ENCODE measurements around the gene TMIGD2.

The TMIGD2 gene

GRCh38 chr19:4345342-4346019 lies 43.3 kb upstream of the TMIGD2 start:
- Mint-ChIP-seq H3K27me3 (ENCODE audit: low read depth) (no peaks in the 10 kb centered on the region), H3K36me3 (ENCODE audit: low read depth) (peaks cover 13% of the 10 kb centered on the region), H3K9me3 (no peaks in the 10 kb centered on the region), H3K4me1 (no peaks in the 10 kb centered on the region), H3K27ac (no peak overlapping the region), H3K4me3 (peak overlapping the region; percentile 69 to 82 (median 78))
- TF ChIP-seq, protein P1, sequence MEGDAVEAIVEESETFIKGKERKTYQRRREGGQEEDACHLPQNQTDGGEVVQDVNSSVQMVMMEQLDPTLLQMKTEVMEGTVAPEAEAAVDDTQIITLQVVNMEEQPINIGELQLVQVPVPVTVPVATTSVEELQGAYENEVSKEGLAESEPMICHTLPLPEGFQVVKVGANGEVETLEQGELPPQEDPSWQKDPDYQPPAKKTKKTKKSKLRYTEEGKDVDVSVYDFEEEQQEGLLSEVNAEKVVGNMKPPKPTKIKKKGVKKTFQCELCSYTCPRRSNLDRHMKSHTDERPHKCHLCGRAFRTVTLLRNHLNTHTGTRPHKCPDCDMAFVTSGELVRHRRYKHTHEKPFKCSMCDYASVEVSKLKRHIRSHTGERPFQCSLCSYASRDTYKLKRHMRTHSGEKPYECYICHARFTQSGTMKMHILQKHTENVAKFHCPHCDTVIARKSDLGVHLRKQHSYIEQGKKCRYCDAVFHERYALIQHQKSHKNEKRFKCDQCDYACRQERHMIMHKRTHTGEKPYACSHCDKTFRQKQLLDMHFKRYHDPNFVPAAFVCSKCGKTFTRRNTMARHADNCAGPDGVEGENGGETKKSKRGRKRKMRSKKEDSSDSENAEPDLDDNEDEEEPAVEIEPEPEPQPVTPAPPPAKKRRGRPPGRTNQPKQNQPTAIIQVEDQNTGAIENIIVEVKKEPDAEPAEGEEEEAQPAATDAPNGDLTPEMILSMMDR (IDR thresholded peaks at IDR 0.05; ENCODE audit: unreplicated experiment in 3 of 3): no peak

GRCh38 chr19:4343370-4344307 lies 41.5 kb upstream of the TMIGD2 start, which contains the start of gene MPND:
TSS of gene MPND (plus strand) at chr19:4343562. CDS start at chr19:4343594, 32 bp downstream.
- Mint-ChIP-seq H3K27me3 (ENCODE audit: low read depth) (no peaks in the 10 kb centered on the region), H3K36me3 (ENCODE audit: low read depth) (peaks cover 9% of the 10 kb centered on the region), H3K9me3 (no peaks in the 10 kb centered on the region), H3K4me1 (no peaks in the 10 kb centered on the region), H3K4me3 (peak within 1 kb of the TSS; percentile 82 to 96 (median 83)), H3K27ac (peak within 1 kb of the TSS; percentile 62 to 99 (median 89))
- TF ChIP-seq, protein P1 (IDR thresholded peaks at IDR 0.05; ENCODE audit: unreplicated experiment in 3 of 3): peak in 1 of 3 experiments; percentile 32

DNA sequence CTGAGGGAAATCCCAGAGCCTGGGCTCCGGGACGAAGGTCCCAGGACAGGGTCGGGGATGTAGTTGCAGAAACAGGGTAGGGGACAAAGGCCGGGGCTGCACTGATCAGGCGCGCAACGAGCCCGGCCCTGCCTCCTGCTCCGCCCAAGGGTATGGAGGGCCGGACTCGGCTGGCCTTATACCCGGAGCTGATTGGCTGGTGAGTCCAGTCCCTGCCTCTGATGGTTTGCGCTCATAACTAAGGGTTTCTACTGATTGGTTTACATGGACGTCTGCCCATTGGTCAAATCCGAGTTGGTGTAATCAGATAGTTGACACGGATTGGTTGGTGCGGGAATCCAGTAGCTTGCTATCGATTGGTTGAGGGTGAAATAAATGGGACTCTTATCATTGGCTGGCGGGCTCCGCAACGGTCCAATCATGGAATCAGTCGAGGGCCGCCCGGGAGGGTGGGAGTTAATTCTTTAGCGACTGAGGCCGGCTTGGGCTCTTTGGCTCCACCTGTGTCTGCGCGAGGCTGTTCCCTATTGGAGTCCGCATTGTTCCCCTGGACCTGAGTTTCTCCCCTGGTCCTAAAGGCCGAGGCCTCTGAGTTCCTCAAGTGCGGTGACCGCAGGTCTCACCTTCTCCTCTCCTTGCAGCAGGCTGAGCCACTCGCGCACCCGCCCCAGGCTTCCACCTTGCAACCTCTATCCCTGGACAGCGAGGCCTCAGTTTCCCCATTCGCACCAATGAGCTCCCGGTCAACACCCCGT lies 40.6 kb upstream of the TMIGD2 start:
- Mint-ChIP-seq H3K4me3 (peak overlapping the region; percentile 82 to 96 (median 83)), H3K9me3 (no peaks in the 10 kb centered on the region), H3K27me3 (ENCODE audit: low read depth) (no peaks in the 10 kb centered on the region), H3K4me1 (peaks cover 7% of the 10 kb centered on the region), H3K36me3 (ENCODE audit: low read depth) (peaks cover 8% of the 10 kb centered on the region), H3K27ac (peak overlapping the region; percentile 62 to 99 (median 89))
- TF ChIP-seq, protein P1 (IDR thresholded peaks at IDR 0.05; ENCODE audit: unreplicated experiment in 3 of 3): peak; percentile 31 to 59 (median 36)

DNA sequence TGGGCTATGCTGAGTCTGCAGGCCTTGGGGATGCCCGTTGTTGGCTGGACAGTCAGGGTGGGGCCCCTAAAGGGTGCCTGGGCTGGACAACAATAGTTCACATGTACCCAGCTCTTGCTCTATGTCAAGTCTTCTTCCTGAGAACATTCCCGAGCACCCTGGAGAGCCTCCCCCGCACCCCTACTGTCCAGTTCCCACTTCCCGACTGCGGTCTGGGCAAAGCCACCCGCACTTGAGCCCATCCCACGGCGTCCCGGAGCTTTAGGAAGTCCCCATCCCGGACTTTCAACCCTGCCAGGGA lies 40.1 kb upstream of the TMIGD2 start:
- TF ChIP-seq, protein P1 (IDR thresholded peaks at IDR 0.05; ENCODE audit: unreplicated experiment in 3 of 3): no peak
- peak overlapping the region; percentile 82 to 96 (median 83) for H3K4me3 Mint-ChIP-seq
- no peaks in the 10 kb centered on the region for H3K9me3 Mint-ChIP-seq
- peaks cover 5% of the 10 kb centered on the region for H3K36me3 Mint-ChIP-seq (ENCODE audit: low read depth)
- H3K4me1 Mint-ChIP-seq: peaks cover 9% of the 10 kb centered on the region
- H3K27ac Mint-ChIP-seq: peak overlapping the region; percentile 62 to 99 (median 89)
- H3K27me3 Mint-ChIP-seq (ENCODE audit: low read depth): no peaks in the 10 kb centered on the region

GRCh38 chr19:4338441-4339355 lies 36.5 kb upstream of the TMIGD2 start, which contains the start of gene STAP2:
TSS of gene STAP2 (minus strand) at chr19:4338827. CDS start at chr19:4338753, 74 bp downstream.
- H3K9me3 Mint-ChIP-seq: no peaks in the 10 kb centered on the region
- peak within 1 kb of the TSS; percentile 75 to 85 (median 83) for H3K4me3 Mint-ChIP-seq
- peaks cover 9% of the 10 kb centered on the region for H3K4me1 Mint-ChIP-seq
- peak within 1 kb of the TSS; percentile 77 to 93 (median 86) for H3K27ac Mint-ChIP-seq
- TF ChIP-seq, protein P1 (IDR thresholded peaks at IDR 0.05; ENCODE audit: unreplicated experiment in 3 of 3): no peak
- H3K36me3 Mint-ChIP-seq (ENCODE audit: low read depth): peaks cover 7% of the 10 kb centered on the region
- H3K27me3 Mint-ChIP-seq (ENCODE audit: low read depth): no peaks in the 10 kb centered on the region

Measured in nephron (organoid).